Measurements from ENCODE around the gene ZNF865. TPM values are rescaled to one million over a fixed set of nuclear protein-coding genes. Genes with fewer than 3 reads are reported as not detected.
A peak's percentile ranks its signal among the peaks of the same experiment; 100 is the strongest.

Gene ZNF865
- 10 to 100 TPM in 5 of 9 donors, 1 to 10 TPM in 3, under 1 TPM in 1; 0.72 to 19.6 (median 10.3) TPM for total RNA-seq
- polyA plus RNA-seq = 10 to 100 TPM in 2 of 3 donors, 1 to 10 TPM in 1; 2.0 to 24.7 (median 11.7) TPM
- long read RNA-seq, donor 1, full-length matches to known transcripts = 1 of 1 reads
- long read RNA-seq, donor 1, partial matches to known transcripts = 0 of 1 reads
- long read RNA-seq, donor 1, other reads (novel, unspliced or antisense) = 0 of 1 reads
- long read RNA-seq, donor 2 = 0 reads
- long read RNA-seq, donor 3, full-length matches to known transcripts = 2 of 2 reads
- long read RNA-seq, donor 3, partial matches to known transcripts = 0 of 2 reads
- long read RNA-seq, donor 3, other reads (novel, unspliced or antisense) = 0 of 2 reads
- long read RNA-seq, donor 4, partial matches to known transcripts = 0 of 1 reads
- long read RNA-seq, donor 4, other reads (novel, unspliced or antisense) = 1 of 1 reads
- long read RNA-seq, donor 5, partial matches to known transcripts = 0 of 3 reads
- long read RNA-seq, donor 5, other reads (novel, unspliced or antisense) = 3 of 3 reads
- long read RNA-seq, donor 6 = 0 reads
- long read RNA-seq, donor 7 = 0 reads
- long read RNA-seq, donor 8, full-length matches to known transcripts = 1 of 1 reads
- long read RNA-seq, donor 8, partial matches to known transcripts = 0 of 1 reads
- long read RNA-seq, donor 8, other reads (novel, unspliced or antisense) = 0 of 1 reads
- long read RNA-seq, donor 9, full-length matches to known transcripts = 1 of 1 reads
- long read RNA-seq, donor 9, partial matches to known transcripts = 0 of 1 reads
- long read RNA-seq, donor 9, other reads (novel, unspliced or antisense) = 0 of 1 reads
- long read RNA-seq, donor 10, full-length matches to known transcripts = 2 of 2 reads
- long read RNA-seq, donor 10, partial matches to known transcripts = 0 of 2 reads
- long read RNA-seq, donor 10, other reads (novel, unspliced or antisense) = 0 of 2 reads

DNA sequence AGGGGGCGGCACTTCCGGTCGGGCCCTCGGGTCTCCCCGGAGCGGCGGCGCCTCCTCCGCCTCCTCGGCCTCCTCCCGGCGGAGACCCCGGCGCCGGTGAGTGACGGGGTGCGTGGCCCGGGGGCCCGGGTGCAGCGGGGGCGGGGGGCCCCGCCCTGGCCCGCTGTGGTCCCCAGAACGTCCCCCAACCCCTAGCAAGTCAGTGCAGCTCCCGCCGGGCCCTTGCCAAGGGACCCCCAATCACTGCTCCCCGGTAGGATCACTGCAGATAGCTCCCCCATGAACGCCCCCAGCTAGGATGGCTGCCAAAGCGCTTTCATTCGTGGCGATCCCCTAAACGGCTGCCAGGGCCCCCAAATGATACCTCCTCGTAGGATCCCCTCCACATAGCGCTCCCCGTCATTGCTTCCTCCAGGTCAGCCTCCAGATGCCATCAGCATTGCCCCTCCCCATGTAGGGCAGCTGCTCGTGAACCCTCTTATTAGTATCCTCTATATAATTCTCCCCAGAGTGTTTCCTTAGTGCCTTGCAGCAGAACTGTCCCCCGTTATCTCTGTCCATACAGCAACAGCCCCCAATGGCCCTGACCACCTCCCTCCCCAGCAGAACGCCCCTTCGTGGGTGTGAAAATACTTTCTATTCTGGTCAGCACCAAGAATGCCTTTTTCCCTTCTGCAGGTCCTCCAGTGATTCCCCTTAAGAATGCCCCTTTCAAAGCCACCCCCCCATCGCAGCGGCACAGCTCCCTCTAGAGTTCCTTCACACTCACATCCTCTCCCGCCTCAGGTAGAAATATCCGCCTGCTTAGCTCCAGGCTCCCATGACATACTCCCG, at the start of gene ZNF865:
Gene ZNF865, plus strand, starts transcription at position 11 of the 834 bp plus-strand sequence. CDS start 7,972 bp downstream, outside the sequence.
- peak; percentile 71 to 84 (median 81) for DNase-seq

GRCh38 chr19:55559684-55560083, 45.8 kb upstream of the ZNF865 start:
- Histone ChIP-seq H3K4me3 (no peak overlapping the region), H3K4me1 (replicated peaks in 1 of 2) (no peaks in the 10 kb centered on the region), H3K27me3 (peaks cover 3% of the 10 kb centered on the region), H3K9me3 (replicated peaks in 1 of 3) (no peaks in the 10 kb centered on the region), H3K36me3 (replicated peaks in 1 of 2) (no peaks in the 10 kb centered on the region), H3K27ac (no peak overlapping the region)
- DNase-seq = no peak
- TF ChIP-seq, protein P1, sequence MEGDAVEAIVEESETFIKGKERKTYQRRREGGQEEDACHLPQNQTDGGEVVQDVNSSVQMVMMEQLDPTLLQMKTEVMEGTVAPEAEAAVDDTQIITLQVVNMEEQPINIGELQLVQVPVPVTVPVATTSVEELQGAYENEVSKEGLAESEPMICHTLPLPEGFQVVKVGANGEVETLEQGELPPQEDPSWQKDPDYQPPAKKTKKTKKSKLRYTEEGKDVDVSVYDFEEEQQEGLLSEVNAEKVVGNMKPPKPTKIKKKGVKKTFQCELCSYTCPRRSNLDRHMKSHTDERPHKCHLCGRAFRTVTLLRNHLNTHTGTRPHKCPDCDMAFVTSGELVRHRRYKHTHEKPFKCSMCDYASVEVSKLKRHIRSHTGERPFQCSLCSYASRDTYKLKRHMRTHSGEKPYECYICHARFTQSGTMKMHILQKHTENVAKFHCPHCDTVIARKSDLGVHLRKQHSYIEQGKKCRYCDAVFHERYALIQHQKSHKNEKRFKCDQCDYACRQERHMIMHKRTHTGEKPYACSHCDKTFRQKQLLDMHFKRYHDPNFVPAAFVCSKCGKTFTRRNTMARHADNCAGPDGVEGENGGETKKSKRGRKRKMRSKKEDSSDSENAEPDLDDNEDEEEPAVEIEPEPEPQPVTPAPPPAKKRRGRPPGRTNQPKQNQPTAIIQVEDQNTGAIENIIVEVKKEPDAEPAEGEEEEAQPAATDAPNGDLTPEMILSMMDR (IDR thresholded peaks at IDR 0.05) = no peak
- no peak for TF ChIP-seq POLR2A (IDR thresholded peaks at IDR 0.05)
- intact Hi-C loops (cut with DNase I) = no loop called here
- 67 to 84% (median 76%) methylated on average over 9 of the region's 9 CpGs for WGBS, 4 donors

More for the DNA sequence above, at the start of gene ZNF865:
- H3K4me3 ChIP-seq = peak within 1 kb of the TSS in 3 of 4 donors; percentile 62 to 91 (median 71)
- 1% methylated on average over 15 to 39 of the region's 44 CpGs for WGBS, 4 donors
- H3K27ac ChIP-seq = peak within 1 kb of the TSS; percentile 79 to 94 (median 91)
- H3K27me3 ChIP-seq = no peaks in the 10 kb centered on the region
- H3K4me1 ChIP-seq (replicated peaks in 1 of 2) = peaks cover 10 to 26% of the 10 kb centered on the region in 2 donors
- TF ChIP-seq POLR2A (IDR thresholded peaks at IDR 0.05) = no peak
- TF ChIP-seq, protein P1 (IDR thresholded peaks at IDR 0.05) = peak in 5 of 6 experiments; percentile 30 to 78 (median 61)
- intact Hi-C loops (cut with DNase I) = no loop called here
- no peaks in the 10 kb centered on the region for H3K36me3 ChIP-seq (replicated peaks in 1 of 2)
- H3K9me3 ChIP-seq (replicated peaks in 1 of 3) = no peaks in the 10 kb centered on the region

GRCh38 chr19:55563261-55563690, 42.2 kb upstream of the ZNF865 start:
- no peaks in the 10 kb centered on the region for H3K36me3 ChIP-seq (replicated peaks in 1 of 2)
- DNase-seq = no peak
- H3K4me3 ChIP-seq = no peak overlapping the region
- no peak for TF ChIP-seq POLR2A (IDR thresholded peaks at IDR 0.05)
- TF ChIP-seq, protein P1 (IDR thresholded peaks at IDR 0.05) = no peak
- intact Hi-C loops (cut with DNase I) = no loop called here
- 41 to 66% (median 49%) methylated on average over 12 of the region's 12 CpGs for WGBS, 4 donors
- no peaks in the 10 kb centered on the region for H3K9me3 ChIP-seq (replicated peaks in 1 of 3)
- peaks cover 3% of the 10 kb centered on the region for H3K27me3 ChIP-seq
- H3K4me1 ChIP-seq (replicated peaks in 1 of 2) = no peaks in the 10 kb centered on the region
- H3K27ac ChIP-seq = no peak overlapping the region

Measured in adrenal gland (tissue), 19 donors.